Left ventricle myocardium superior (tissue), 1 donor: ENCODE results near the gene ATXN1. TPM values are rescaled to one million over a fixed set of nuclear protein-coding genes. Genes with fewer than 3 reads are reported as not detected.

Experiments
- ATAC-seq: fragments of 200-7000 bp; cut with Tn5 transposase; one replicate; pipeline ENCODE4 v1.9.1; 2020; ENCODE audit warnings: mild to moderate bottlenecking, moderate library complexity
- DNase-seq: peaks from one replicate; pipeline ENCODE4 v3.0.0-alpha.2; 2020
- intact Hi-C: fragments of 100-400 bp; cut with micrococcal nuclease; formaldehyde crosslinking; loops from one replicate; pipeline ENCODE4 v1.11.0; 2022
- total RNA-seq: library from RNA; stranded (reverse); fragmentation: NEBNext Ultra II Directional; extraction: Animal tissue kit (Norgen Biotek cat#: 25700); gene quantifications from one replicate; pipeline ENCODE4 v1.2.1, GENCODE V29; 2021
- donor health status: DM: no; HTN: yes; CAD: no; lungs with severe emphysema.

ATXN1 gene
- total RNA-seq, 1 donor from 2014 or later: 45.2 TPM

DNA sequence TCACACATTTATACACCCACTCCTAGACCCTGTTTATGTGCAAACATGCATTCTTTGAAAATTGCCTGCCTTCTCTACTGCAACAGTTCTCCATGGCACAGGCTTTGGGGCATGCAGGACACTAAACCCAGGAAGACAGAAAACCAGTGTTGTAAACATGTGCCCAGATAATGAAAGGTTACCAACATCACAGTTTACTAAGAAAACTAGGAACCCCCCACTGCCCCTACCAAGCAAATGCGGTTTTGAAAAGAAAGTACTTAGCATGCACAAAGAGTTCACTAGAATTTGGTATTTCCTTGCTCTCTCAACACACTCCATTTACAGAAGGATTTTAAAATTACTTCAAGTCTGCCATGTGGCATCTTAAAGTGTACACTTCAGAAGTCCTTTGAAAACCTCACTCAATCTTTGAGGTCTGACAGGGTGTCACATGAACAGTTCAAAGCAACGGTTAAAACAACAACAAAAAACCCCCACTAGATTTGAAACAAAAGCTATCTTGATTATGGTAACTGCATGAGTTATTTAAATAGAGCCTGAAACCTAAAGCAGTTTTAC, 277.9 kb downstream of the ATXN1 start:
- no peak for ATAC-seq
- intact Hi-C loops: no loop called here

DNA sequence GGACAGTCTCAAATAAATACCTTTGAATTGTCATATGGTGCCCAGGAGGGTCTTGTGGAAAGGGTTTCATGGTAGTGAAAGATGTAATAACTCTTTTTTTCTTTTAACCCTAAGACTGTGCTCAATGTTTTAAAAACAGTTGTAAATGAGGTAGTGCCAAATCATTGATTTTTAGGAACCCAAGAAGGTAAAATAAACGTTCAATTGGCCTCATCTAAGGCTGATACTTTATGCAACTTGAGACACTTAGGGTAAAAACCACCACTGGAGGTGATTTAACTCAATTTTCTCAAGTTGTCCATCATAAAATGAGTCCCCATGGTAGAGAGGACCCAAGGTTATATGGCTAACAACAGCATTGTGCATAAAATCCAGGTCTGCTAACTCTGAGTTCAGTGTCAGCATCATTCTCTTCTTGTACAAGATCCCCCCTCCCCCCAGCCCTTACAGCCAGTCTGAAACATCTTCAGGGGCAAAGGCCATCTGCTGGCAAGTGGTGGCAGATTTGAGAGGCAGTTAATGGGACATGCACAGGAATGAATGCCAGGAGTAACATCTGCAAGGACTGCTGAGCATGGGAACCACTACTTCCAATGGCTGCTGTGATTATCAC, 278.5 kb downstream of the ATXN1 start:
- intact Hi-C loops: no loop called here
- DNase-seq (no peak), ATAC-seq (no peak)

More for the DNA sequence above, 277.9 kb downstream of the ATXN1 start:
- no peak for DNase-seq

DNA sequence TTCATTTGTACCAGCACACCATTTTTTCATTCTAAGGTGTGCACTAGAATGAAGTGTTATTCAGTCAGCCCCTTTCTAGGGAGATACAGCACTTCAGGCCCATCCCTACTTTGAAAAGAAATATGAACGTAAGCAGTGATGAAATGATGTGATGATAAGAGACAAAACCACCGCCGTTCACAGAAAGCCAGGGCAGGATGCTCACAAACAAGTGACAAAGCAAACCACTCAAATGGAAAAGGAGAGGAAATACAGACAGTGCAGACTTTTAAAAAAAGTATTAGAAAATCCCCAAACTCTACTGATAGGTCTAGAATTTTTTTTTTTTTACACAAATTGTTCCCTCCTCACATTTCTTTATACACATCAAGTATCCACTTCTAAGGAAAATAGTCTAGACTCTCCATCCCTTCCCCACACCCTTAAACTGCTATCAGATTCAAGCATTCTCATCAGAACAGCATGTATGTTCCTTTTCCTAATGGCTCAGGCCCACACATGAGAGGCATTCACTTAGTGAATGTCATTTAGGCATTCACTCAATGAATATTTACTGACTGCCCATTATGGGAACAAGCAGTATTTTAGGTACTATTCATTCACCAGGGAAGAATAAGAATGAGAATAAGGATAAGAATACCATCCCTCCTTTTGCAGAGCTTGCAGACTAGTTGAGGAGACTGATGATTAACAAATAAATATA, 279.4 kb downstream of the ATXN1 start:
- intact Hi-C loops: no loop called here
- DNase-seq: no peak
- ATAC-seq: no peak

GRCh38 chr6:16480763-16481560, 280.3 kb downstream of the ATXN1 start:
- no peak for ATAC-seq
- intact Hi-C loops: no loop called here
- DNase-seq: no peak

- peak; percentile 77 for DNase-seq
- peak; percentile 98 for ATAC-seq
- intact Hi-C loops: no loop called here
Observed at GRCh38 chr6:16477367-16478149, 283.7 kb downstream of the ATXN1 start.

GRCh38 chr6:16476861-16477260, 284.4 kb downstream of the ATXN1 start:
- ATAC-seq: no peak

DNA sequence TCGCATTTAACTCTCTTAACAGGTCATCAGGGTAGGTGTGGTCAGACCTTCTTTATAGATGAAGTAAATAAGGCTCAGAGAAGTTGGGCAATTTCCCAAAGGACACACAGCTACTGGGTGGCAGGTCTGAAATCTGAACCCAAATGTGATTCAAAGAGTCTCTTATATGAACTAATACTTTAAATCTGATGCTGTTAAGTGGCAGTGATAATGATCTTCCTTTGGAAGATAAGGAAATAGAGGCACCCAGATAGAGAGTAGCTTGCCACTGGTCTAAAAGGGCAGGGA, 285.8 kb downstream of the ATXN1 start:
- no peak for DNase-seq
- intact Hi-C loops: no loop called here
- no peak for ATAC-seq

More at GRCh38 chr6:16476861-16477260, 284.4 kb downstream of the ATXN1 start:
- intact Hi-C loops: no loop called here
- no peak for DNase-seq

DNA sequence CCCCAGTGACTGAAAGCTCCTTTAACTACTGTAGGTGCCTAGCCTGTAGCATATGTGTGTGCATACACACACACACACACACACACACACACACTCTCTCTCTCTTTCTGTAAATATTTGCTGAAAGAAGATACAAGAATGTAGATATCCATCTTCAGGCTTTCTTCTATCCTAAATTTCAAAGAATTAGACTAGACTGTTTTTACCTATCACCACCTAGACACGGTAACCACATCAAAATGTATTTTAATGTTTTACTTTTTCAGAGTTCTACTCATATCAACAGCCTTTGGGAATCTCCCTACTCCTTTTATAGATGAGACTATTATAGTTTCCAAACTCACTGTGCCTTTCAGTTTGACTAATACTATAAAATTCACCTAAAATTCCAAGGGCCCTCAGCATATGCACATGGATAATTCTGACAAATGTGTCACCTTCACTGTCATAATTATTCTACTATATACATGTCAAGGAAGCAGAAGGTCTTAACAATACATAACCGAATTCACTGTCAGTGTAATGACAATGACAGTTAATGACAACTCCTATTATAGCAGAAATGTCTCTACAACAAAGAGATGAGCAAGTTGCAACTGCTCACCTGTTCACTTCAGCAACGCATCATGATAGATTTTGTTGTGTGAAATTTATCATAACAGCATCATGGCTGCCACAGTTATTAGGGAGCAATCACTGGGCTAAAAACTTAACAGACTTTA, 286.3 kb downstream of the ATXN1 start:
- no peak for ATAC-seq
- intact Hi-C loops: no loop called here
- DNase-seq: no peak

DNA sequence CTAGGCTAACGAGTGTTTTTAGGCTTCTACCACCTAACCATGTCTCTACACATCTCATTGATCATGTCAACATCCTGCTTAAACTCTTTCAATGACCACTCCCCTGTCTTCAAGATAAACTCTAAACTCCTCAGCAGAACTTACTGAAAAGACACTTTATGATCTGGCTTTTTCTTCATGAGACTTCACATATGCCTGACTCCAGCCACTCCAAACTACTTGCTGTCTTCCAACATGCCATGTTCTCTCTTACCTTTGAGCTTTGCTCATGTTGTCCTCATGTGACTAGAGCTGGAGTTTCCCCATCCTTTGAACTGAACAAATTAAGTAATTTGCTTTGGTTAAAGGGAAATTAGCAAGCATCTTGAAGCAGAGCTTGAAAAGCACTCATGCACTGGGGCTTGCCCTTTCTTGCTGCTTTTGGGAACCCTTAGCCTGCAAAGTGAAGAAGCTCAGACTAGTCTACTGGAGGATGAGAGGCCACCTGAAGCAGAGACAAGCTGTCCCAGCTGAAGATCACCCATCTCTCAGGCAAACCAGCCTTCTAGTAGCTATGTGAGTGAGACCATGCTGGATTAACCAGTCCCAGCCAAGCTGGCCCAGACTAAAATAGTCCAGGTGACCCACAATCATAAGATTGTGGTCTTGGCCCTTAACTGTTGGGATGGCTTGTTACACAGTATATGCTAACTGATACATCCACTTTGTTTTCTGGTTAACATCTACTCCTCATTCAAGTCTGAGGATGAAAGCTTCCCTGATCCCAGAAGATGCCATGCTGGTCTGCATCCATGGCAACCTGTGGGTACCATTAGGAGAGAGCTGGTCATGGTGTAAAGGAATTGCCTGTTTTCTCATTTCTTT, 287.1 kb downstream of the ATXN1 start:
- DNase-seq (no peak), ATAC-seq (no peak)
- intact Hi-C loops: no loop called here

GRCh38 chr6:16473184-16473907, 287.9 kb downstream of the ATXN1 start:
- ATAC-seq: no peak
- intact Hi-C loops: no loop called here
- no peak for DNase-seq

DNA sequence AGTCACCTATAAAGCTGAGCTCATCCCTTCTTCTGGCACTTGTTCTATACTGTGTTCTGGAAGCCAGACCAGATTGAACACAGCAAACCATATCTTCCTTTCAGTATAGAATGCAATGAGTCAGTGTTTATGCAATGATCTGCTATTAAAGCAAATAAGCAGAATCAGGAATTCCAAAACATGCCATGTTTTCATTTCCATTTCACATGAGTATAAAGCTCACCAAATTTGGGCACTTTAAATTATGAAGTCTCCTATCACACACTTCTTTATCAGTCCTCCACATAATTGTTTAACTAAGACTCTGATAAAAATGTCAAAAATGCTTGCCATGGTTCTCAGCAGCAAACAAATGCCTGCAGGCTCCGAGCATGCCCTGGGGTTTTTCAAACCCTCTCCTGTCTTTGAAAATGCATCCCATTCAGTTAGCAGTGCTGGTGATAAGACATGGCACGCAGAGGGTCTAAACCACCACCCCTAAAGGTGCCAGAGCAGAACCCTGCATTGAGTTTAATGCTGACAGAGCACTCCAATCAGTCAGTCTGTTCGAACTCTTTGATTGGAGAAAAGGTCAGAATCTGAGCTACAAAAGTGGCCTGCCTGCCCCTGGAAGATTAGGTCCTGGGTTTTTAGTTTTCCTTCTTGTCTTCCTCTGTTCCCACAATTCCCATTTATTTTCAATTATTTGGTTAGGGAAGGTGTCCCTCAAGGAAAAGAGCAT, 288.8 kb downstream of the ATXN1 start:
- ATAC-seq (no peak), DNase-seq (no peak)
- intact Hi-C loops: no loop called here

GRCh38 chr6:16471910-16472297, 289.4 kb downstream of the ATXN1 start:
- intact Hi-C loops: no loop called here
- ATAC-seq (no peak), DNase-seq (no peak)

GRCh38 chr6:16471222-16471909, 289.9 kb downstream of the ATXN1 start:
- DNase-seq (no peak), ATAC-seq (no peak)
- intact Hi-C loops: no loop called here

DNA sequence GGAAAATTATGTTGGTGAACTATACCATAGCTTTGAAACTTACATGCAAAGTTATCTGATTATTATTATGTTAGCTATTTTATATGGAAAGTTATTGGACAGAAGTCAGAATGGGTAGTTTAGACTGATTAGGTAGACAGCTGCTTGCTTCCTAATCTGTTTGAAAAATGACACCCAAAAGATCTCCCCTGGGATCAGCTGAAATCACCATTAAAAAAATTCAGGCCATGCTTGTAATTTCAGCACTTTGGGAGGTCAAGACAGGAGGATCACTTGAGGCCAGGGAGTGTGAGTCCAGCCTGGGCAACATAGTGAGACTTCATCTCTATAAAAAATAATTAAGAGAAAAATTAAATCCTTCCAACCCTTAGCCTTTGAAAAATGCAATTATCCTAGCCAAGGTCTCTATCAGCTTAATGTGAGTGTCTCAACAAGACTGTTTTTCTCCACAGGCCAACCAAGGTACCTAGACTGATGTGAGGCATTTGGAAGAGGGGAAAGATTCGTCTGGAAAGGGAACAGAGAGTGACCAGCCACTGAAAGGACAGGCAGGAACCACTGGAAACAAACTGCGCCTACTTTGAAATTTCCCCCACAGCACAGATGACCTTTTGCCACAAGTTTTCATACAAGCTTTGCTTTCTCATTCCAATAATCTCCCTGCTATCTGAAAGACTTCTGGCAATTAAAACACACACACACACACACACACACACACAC, 290.6 kb downstream of the ATXN1 start:
- DNase-seq: no peak
- ATAC-seq: no peak
- intact Hi-C loops: no loop called here

DNA sequence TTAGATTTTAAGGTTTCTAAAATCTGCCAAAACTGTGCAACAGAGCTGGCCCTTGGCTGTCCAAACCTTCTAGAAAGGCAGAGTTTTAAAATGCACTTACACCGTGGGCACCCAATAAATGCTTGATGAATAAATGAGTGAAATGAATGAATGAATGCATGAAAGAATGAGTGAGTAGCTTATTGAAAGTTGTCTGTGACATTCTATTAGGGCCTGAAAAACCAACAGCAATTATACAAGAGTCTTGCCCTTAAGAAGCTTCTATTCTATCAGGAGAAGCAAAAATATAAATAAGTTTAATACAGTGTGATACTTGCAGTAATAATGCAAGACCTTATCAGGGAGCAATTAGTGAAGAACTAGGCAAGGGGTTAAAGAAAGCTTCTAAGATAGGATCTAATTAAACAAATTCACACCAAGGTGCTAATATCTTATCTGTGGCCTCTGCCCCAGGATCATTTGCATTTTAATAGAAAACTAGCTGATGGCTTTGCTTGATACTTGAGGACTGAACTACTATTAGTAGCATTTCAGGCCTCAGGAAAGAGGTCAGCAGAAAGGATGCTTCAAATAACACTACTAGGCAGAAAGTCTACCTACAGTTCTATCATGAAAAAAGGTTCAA, 292.2 kb downstream of the ATXN1 start:
- ATAC-seq: no peak
- no peak for DNase-seq
- intact Hi-C loops: no loop called here
